ENCODE data around the gene MKNK1. TPM values are rescaled to one million over a fixed set of nuclear protein-coding genes. Genes with fewer than 3 reads are reported as not detected.

The MKNK1 gene
- total RNA-seq, 4 donors from 2014 or later: 27.7 to 37.0 (median 29.3) TPM

- no peak for TF ChIP-seq CTCF (IDR thresholded peaks at IDR 0.05)
- TF ChIP-seq EP300 (IDR thresholded peaks at IDR 0.05): no peak
- TF ChIP-seq POLR2A (IDR thresholded peaks at IDR 0.05; ENCODE audit: low read depth): no peak
- TF ChIP-seq POLR2AphosphoS5 (IDR thresholded peaks at IDR 0.05): no peak
- intact Hi-C loops (cut with DNase I): no loop called here
- Histone ChIP-seq H3K4me1 (peaks cover 55 to 68% (median 61%) of the 10 kb centered on the region in 4 donors), H3K4me3 (peak overlapping the region in 1 of 4 donors; percentile 84), H3K27ac (replicated peaks in 1 of 4) (peak overlapping the region; percentile 94 to 97 (median 95)), H3K36me3 (peaks cover 7 to 33% (median 22%) of the 10 kb centered on the region in 4 donors), H3K9me3 (no peaks in the 10 kb centered on the region), H3K27me3 (no peaks in the 10 kb centered on the region)
- 83% methylated on average over 2 of the region's 2 CpGs for WGBS
- DNase-seq (ENCODE audit: extremely low spot score): no peak
Measured at GRCh38 chr1:46614604-46614984, 10.5 kb upstream of the MKNK1 start.

- TF ChIP-seq POLR2A (IDR thresholded peaks at IDR 0.05; ENCODE audit: low read depth) (no peak), POLR2AphosphoS5 (IDR thresholded peaks at IDR 0.05) (peak; percentile 66 to 88)
- Histone ChIP-seq H3K36me3 (peaks cover 14 to 40% (median 28%) of the 10 kb centered on the region in 4 donors), H3K9me3 (no peaks in the 10 kb centered on the region), H3K4me1 (peaks cover 55 to 68% (median 61%) of the 10 kb centered on the region in 4 donors), H3K27me3 (no peaks in the 10 kb centered on the region), H3K4me3 (peak overlapping the region; percentile 44 to 55 (median 46)), H3K27ac (replicated peaks in 1 of 4) (peak overlapping the region; percentile 94 to 97 (median 95))
- peak; percentile 97 for DNase-seq (ENCODE audit: extremely low spot score)
- whole genome bisulfite sequencing: 14% methylated on average over 11 of the region's 16 CpGs
- intact Hi-C loops (cut with DNase I): no loop called here
Measured at GRCh38 chr1:46613661-46614603, 9.9 kb upstream of the MKNK1 start.

GRCh38 chr1:46612937-46613660 is 9.0 kb upstream of the MKNK1 start:
- Histone ChIP-seq H3K27ac (replicated peaks in 1 of 4) (peak overlapping the region; percentile 71 to 95 (median 94)), H3K4me1 (peaks cover 57 to 68% (median 62%) of the 10 kb centered on the region in 4 donors), H3K4me3 (peak overlapping the region; percentile 44 to 55 (median 46)), H3K9me3 (no peaks in the 10 kb centered on the region), H3K27me3 (no peaks in the 10 kb centered on the region), H3K36me3 (peaks cover 22 to 48% (median 37%) of the 10 kb centered on the region in 4 donors)
- intact Hi-C loops (cut with DNase I): no loop called here
- WGBS: 90% methylated on average over 38 of the region's 38 CpGs
- DNase-seq (ENCODE audit: extremely low spot score): no peak
- TF ChIP-seq POLR2AphosphoS5 (IDR thresholded peaks at IDR 0.05) (no peak), CTCF (IDR thresholded peaks at IDR 0.05) (no peak), EP300 (IDR thresholded peaks at IDR 0.05) (no peak), POLR2A (IDR thresholded peaks at IDR 0.05; ENCODE audit: low read depth) (no peak)

- intact Hi-C loops (cut with DNase I): no loop called here
- H3K4me3 ChIP-seq: no peak overlapping the region
- 73% methylated on average over 6 of the region's 7 CpGs for WGBS
- H3K4me1 ChIP-seq: peaks cover 58 to 66% (median 61%) of the 10 kb centered on the region in 4 donors
- TF ChIP-seq EP300 (IDR thresholded peaks at IDR 0.05): no peak
- no peak for TF ChIP-seq POLR2AphosphoS5 (IDR thresholded peaks at IDR 0.05)
- no peak for TF ChIP-seq POLR2A (IDR thresholded peaks at IDR 0.05; ENCODE audit: low read depth)
- TF ChIP-seq CTCF (IDR thresholded peaks at IDR 0.05): no peak
- H3K27me3 ChIP-seq: no peaks in the 10 kb centered on the region
- DNase-seq (ENCODE audit: extremely low spot score): no peak
- H3K9me3 ChIP-seq: no peaks in the 10 kb centered on the region
- H3K27ac ChIP-seq (replicated peaks in 1 of 4): peak overlapping the region; percentile 5 to 41 (median 22)
- peaks cover 22 to 53% (median 41%) of the 10 kb centered on the region in 4 donors for H3K36me3 ChIP-seq
Measured at GRCh38 chr1:46611691-46612221, 7.7 kb upstream of the MKNK1 start.

Measured in esophagus muscularis mucosa (tissue), 4 donors.